Neutrophil (primary cell): Measurements from ENCODE around the gene MLX.
A peak's percentile ranks its signal among the peaks of the same experiment; 100 is the strongest.
"Not testable (repeated sequence)": the region's sequence is repeated elsewhere in the genome, so short reads cannot be mapped to it uniquely, and the experiment has no call there.

Source experiments
- H3K27ac ChIP-seq: fragments of 200-600 bp; sonication (generic); 2 replicates; pipeline ENCODE4 v1.5.1; 2016; ENCODE audit warnings: mild to moderate bottlenecking, moderate library complexity
- H3K27me3 ChIP-seq: fragments of 200-600 bp; sonication (generic); 2 replicates; pipeline ENCODE4 v1.6.0; 2016; ENCODE audit warnings: mild to moderate bottlenecking
- H3K36me3 ChIP-seq: fragments of 200-600 bp; sonication (generic); 2 replicates; pipeline ENCODE4 v1.5.1; 2017
- H3K4me1 ChIP-seq, 2 experiments: fragments of 200-600 bp in 1 of 2; sonication (generic) in 1 of 2; 1 replicate in 1 of 2; 2 replicates in 1 of 2; pipeline versions ENCODE4 v1.5.1 to v1.6.1; 2013 to 2016; ENCODE audit warnings: low read depth in 1 of 2, low read length in 1 of 2, mild to moderate bottlenecking in 1 of 2, moderate library complexity in 1 of 2; ENCODE audit not compliant: control insufficient read depth in 1 of 2, insufficient read depth in 1 of 2
- H3K4me3 ChIP-seq, 2 experiments: fragments of 200-600 bp in 1 of 2; sonication (generic) in 1 of 2; 1 replicate in 1 of 2; 2 replicates in 1 of 2; pipeline ENCODE4 v1.5.1; 2013 to 2016; ENCODE audit warnings: low read depth in 1 of 2, low read length in 1 of 2, mild to moderate bottlenecking in 1 of 2, moderate library complexity in 1 of 2
- H3K9me3 ChIP-seq: fragments of 200-600 bp; sonication (generic); 2 replicates; pipeline ENCODE4 v1.5.1; 2016
- TF ChIP-seq, protein P1 (sequence below): fragments of 200-600 bp; sonication (generic); IDR thresholded peaks from 2 replicates; pipeline ENCODE4 v1.5.1; 2016; ENCODE audit warnings: antibody characterized with exemption

MLX gene

GRCh38 chr17:42537156-42537805, 29.6 kb upstream of the MLX start:
- Histone ChIP-seq H3K27me3 (no peaks in the 10 kb centered on the region), H3K9me3 (no peaks in the 10 kb centered on the region), H3K4me1 (peaks cover 17 to 18% of the 10 kb centered on the region in 2 experiments), H3K36me3 (peaks cover 24% of the 10 kb centered on the region), H3K4me3 (peak overlapping the region; percentile 79 to 83), H3K27ac (peak overlapping the region; percentile 80)
- TF ChIP-seq, protein P1, sequence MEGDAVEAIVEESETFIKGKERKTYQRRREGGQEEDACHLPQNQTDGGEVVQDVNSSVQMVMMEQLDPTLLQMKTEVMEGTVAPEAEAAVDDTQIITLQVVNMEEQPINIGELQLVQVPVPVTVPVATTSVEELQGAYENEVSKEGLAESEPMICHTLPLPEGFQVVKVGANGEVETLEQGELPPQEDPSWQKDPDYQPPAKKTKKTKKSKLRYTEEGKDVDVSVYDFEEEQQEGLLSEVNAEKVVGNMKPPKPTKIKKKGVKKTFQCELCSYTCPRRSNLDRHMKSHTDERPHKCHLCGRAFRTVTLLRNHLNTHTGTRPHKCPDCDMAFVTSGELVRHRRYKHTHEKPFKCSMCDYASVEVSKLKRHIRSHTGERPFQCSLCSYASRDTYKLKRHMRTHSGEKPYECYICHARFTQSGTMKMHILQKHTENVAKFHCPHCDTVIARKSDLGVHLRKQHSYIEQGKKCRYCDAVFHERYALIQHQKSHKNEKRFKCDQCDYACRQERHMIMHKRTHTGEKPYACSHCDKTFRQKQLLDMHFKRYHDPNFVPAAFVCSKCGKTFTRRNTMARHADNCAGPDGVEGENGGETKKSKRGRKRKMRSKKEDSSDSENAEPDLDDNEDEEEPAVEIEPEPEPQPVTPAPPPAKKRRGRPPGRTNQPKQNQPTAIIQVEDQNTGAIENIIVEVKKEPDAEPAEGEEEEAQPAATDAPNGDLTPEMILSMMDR: no peak

- TF ChIP-seq, protein P1: no peak
- Histone ChIP-seq H3K27me3 (no peaks in the 10 kb centered on the region), H3K9me3 (no peaks in the 10 kb centered on the region), H3K4me1 (peaks cover 16 to 17% of the 10 kb centered on the region in 2 experiments), H3K27ac (no peak overlapping the region), H3K36me3 (peaks cover 31% of the 10 kb centered on the region), H3K4me3 (no peak overlapping the region)
Measured at GRCh38 chr17:42537826-42538451, 29.0 kb upstream of the MLX start.

GRCh38 chr17:42538482-42538881, 28.4 kb upstream of the MLX start:
- H3K27me3 ChIP-seq: no peaks in the 10 kb centered on the region
- TF ChIP-seq, protein P1: no peak
- no peak overlapping the region for H3K27ac ChIP-seq
- no peaks in the 10 kb centered on the region for H3K9me3 ChIP-seq
- H3K36me3 ChIP-seq: peaks cover 36% of the 10 kb centered on the region
- H3K4me1 ChIP-seq: peaks cover 16 to 17% of the 10 kb centered on the region in 2 experiments
- no peak overlapping the region for H3K4me3 ChIP-seq

DNA sequence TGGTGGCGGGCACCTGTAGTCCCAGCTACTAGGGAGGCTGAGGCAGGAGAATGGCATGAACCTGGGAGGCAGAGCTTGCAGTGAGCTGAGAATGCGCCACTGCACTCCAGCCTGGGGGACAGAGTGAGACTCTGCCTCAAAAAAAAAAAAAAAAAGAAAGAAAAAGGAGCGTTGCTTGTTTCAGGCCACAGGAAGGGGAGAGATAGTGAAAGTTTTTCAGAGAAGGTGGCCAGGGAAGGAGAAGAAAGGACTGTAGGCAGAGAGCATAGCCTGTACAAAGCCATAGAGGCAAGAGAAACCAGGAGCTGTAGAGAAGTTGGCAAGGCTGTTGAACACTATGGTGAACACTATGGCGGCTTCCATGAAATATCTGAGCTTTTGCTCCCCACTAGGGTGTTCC, 26.3 kb upstream of the MLX start:
- H3K4me3 ChIP-seq, H3K27ac ChIP-seq, H3K9me3 ChIP-seq, H3K27me3 ChIP-seq: not testable (repeated sequence)
- peaks cover 50% of the 10 kb centered on the region for H3K36me3 ChIP-seq
- H3K4me1 ChIP-seq: peaks cover 12 to 13% of the 10 kb centered on the region in 2 experiments

DNA sequence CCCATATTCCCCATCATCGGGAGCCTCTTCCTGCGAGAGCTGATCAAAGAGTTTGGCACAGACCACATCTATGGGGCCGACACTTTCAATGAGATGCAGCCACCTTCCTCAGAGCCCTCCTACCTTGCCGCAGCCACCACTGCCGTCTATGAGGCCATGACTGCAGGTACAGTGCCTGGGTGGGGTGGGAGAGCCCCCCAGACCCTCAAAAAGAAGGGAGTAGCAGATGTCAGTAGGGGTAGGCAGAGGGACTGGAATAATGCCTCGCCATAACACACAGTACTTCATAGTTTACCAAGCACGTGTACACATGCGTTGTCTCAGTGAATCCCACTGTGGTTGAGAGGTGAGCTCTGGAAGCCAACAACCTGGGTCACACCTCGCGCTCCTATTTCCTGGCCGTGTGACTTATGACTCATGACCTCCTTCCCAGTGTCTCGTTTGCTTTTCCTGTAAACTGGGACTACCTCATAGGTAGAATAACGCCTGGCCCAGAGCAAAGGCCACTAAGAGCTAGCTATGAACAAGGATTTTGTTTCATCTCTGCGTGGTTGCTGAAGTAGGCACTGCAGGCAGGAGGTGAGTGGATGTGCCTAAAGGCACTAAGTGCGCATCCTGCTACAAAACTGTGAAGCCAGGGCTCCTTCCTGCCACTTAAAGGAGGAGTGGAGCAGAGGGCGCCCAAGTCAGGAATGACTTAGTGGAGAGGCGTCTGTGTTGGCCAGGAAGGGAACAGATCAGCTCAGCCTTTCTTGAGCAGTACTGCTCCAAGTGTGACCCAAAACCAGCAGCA, 25.7 kb upstream of the MLX start:
- Histone ChIP-seq H3K36me3 (peaks cover 50% of the 10 kb centered on the region), H3K9me3 (no peaks in the 10 kb centered on the region), H3K27me3 (no peaks in the 10 kb centered on the region), H3K4me3 (no peak overlapping the region), H3K4me1 (peaks cover 8 to 10% of the 10 kb centered on the region in 2 experiments), H3K27ac (no peak overlapping the region)
- TF ChIP-seq, protein P1: no peak
